ENCODE measurements around the gene ASAP2.

The ASAP2 gene

GRCh38 chr2:9279426-9279825, 72.8 kb downstream of the ASAP2 start:
- DNase-seq: no peak

DNA sequence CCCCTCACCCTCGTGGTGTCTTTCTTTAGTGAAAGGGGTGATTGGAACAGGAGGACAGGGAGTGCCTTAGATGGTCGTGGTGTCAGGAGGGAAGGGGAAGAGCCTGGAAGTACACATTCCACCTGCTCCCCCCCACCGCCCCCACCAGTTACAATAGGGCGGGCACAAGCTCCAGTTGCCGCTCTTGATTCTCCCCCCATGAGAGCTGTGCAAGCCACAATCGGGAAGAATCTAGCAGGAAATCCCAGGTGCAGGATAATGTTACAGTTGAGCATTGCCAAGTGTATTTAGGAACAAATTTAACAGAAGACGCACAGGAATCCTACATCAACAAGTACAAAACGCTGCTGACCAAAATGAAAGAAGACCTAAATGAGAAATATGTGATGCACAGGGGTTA, 73.6 kb downstream of the ASAP2 start:
- DNase-seq: no peak

- DNase-seq: no peak
These were observed 74.5 kb downstream of the ASAP2 start for GRCh38 chr2:9281145-9281544.

DNA sequence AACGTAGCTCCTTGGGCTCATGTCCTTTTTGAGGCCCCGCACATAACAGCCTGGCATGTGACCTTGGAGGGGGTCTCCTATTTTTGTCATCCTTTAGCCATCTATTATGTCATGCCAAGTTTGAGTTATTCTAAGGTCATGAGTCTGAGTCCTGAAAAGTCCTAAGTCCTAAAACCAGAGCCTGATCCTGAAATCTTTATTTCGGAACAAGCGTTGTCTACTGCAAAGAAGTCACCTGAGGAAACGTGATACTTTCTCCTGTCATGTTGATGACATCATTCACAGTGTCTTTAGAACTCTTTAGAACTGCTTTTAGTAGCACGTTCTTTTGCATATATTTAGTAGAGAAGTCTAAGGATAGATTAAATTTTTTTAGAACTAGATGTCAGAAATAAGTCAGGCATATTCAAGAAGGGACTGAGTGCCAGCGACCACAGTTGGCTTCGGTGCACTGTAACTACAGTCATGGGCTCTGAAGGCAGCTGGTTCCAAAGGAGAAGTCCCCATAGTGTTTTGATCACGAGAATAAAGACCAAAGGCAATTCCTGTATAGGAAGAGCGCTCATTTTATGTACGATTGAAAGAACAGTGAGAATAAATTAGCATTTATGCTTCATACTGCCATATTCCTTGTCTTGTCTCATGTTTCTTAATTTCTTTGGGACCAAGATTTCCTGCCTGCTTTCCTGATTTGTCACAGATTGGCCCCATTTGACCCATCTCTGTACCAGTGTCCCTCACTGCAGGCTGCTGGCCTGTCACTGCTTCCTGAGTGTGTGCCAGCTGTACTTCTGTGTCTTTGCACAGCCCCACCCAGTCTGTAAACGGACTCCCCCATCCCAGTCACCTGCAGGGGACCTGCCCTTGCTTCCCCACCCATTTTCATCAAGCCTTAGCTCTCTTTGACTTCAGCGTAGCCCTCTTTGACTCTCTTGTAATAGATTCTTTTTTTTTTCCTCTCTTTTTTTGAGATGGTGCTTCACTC, 75.8 kb downstream of the ASAP2 start:
- DNase-seq: no peak

- no peak for DNase-seq
These were observed 78.1 kb downstream of the ASAP2 start for GRCh38 chr2:9284521-9285297.

GRCh38 chr2:9285385-9285920, 78.8 kb downstream of the ASAP2 start:
- DNase-seq: no peak

DNA sequence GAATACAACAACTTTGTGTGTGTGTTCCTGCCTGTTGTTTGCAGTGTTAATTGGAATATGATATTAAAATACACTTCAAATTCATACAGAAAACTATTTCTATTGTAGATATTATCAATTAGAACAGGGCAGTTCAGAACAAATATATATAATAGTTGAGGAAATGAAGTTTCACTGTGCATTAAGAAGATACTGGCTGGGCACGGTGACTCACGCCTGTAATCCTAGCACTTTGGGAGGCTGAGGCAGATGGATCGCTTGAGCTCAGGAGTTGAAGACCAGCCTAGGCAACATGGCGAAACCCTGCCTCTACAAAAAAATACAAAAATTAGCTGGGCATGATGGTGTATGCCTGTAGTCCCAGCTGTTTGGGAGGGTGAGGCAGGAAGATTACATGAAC, 79.3 kb downstream of the ASAP2 start:
- DNase-seq: no peak

- DNase-seq: no peak
These were observed 80.2 kb downstream of the ASAP2 start for GRCh38 chr2:9286554-9287399.

DNA sequence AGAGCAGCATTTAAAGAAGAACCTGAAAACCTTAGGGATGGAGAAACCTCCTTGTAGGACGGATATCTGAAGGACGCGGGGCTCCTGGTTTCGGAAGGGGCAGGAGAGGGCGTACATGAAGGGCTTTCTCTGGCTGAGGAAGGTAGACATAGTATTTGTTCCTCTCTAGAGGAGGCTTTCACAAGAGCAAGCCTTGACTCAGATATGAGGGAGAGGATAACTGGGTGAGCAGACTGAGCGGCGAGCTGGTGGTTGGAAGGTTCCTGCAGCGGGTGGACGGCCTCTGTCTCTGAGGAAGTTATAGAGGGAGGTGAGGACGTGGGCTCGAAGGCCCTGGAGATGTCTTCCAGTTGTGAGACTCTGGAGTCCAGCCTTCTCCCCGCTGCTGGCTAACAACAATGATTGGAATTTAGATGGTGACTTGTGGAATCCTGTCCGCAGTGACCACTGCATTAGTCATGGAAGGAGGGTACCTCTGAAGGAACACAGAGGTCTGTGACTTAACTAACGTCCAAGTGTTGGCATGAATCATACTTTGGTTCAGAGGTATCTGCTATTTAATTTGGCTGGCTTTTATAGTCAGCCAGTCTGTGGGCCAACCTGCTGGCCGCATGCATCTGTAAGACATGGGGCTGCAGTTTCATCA, 80.9 kb downstream of the ASAP2 start:
- DNase-seq: no peak

DNA sequence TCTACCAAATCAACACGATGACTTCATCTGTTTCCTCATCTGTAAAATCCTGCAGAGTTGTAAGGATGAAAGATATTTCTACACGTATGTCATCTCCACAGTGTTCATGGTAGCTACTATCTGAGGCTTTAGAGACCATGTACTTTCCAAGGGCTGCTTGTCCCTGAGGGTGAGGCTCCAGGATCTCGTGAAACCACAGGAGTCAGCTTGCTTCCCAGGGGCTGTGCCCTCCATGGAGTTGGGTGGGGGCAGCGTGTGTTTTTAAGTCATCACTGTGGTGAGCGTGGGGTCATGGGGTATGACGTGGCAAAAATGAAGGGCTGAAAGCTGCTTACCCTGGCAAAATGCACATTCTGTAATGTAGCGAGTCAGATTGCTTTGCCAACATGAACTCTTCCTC, 81.6 kb downstream of the ASAP2 start:
- DNase-seq: no peak

DNA sequence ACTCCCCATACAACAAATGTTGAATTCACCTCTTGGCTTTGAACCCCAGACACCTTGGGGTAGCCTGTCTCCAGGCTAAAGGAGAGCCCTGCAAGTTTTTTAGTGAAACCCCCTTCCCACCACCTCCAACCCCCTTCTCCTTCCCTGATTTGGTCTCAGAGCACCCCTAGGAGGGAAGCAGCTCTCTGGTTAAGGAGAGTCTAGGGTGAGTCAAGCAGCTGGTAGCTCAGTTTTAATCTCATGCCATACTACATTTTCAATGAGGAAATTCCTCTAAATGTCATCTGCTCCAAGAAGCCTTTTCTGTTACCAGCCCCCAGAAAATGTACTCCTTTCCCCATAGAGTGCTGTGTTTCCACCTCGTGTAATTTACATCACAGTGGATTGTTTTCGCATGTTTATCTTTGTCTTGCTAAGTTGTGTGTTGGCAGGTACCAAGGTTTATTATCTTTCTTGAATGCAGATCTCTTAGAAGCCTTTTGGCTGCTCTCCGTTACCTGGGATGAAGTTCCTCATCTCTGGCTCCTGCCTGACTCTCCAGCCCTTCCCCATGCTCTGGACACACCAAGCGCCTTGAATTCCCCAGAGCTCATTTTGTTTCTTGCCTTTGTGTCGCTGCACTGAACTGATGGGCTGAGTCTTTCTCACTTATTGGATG, 82.2 kb downstream of the ASAP2 start:
- no peak for DNase-seq

GRCh38 chr2:9291331-9291730, 84.7 kb downstream of the ASAP2 start:
- no peak for DNase-seq

- no peak for DNase-seq
These were observed 85.3 kb downstream of the ASAP2 start for GRCh38 chr2:9291866-9292265.

DNA sequence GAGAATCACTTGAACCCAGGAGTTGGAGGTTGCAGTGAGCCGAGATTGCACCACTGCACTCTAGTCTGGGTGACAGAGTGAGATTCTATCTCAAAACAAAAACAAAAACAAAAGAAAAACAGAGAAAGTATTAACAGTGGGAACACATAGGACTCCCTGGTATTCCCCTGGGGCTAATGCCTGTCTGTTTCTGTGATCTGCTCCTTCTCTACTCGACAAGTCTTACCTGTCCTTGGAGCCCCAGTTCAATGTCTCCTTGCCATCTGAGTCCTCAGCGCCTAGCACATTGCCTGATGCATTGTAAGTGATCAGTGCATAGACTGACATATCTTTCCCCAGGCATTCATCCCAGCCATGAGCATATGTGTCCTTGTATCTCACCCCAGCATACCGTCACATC, 85.8 kb downstream of the ASAP2 start:
- DNase-seq: no peak

GRCh38 chr2:9294764-9295163, 88.2 kb downstream of the ASAP2 start:
- no peak for DNase-seq

DNA sequence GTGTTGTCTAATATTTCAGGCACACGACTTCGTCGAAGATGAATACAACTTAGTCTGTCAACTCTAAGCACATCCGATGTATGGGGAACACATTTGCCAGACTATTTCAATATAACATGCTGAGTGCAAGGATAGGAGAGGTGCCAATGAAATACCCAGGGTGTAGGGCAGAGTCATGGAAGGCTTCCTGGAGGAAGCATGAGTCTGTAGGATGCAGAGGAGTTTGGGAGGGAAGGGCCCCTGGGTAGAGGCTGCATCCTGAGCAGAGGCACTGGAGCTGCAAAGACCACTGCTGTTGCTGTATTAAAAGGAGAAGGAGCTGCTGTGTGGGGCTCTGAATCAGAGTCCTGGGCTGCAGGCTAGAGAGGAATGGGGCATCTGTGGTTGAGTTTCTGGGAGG, 89.9 kb downstream of the ASAP2 start:
- no peak for DNase-seq

DNA sequence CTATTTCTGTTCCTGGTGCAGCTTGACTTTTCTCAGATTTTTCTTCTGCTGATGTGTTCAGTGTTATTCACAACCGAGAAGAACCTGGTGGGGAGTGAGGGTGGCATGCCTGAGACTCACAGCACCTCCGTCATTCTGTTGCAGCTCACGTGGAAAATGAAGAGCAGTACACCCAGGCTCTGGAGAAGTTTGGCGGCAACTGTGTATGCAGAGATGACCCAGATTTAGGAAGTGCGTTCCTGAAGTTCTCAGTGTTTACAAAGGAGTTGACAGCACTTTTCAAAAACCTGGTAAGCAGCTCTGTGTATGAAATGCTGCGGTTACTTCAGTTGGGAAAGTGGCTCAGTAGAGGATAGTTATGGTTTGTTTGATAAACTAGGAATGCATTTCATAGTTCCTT, 90.5 kb downstream of the ASAP2 start:
- no peak for DNase-seq

DNA sequence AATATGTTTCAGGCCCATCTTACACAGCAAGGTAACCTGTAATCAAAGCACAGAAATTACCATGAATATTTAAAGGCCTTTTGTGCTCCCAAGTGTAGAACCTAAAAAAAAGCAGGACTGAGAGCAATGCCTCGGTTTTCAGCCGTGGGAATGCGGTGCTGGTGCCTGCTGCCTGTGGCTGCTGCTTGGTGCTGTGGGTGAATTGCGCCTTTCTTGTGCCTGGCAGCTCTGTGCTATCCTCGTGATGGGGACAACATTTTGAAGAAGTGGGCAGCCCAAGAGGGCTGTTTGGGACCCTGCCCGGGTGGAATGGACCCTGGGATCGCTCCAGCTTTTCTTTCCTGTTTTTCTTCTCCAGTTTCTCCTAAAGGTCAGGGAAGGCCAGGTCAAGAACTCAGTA, 91.2 kb downstream of the ASAP2 start:
- no peak for DNase-seq

DNA sequence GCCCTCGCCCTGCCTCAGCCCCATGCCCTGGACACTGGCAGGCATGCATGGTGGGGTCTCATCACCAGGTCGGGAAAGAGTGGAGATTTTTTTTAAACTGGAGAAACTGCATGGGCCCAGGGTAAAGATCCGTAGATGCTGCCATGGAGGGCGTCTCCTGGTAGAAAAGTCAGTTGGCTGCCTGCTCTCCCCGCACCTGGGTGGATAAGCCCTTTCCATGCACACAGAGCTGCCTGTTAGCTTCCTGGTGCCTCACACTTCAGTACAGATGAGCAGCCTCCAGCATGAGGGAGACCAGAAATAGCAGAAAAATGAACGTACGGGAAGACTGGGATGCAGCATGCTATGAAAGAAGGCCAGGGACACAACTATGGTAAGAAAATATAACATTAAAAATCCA, 92.0 kb downstream of the ASAP2 start:
- no peak for DNase-seq

- no peak for DNase-seq
These were observed 92.8 kb downstream of the ASAP2 start for GRCh38 chr2:9299161-9300100.

DNA sequence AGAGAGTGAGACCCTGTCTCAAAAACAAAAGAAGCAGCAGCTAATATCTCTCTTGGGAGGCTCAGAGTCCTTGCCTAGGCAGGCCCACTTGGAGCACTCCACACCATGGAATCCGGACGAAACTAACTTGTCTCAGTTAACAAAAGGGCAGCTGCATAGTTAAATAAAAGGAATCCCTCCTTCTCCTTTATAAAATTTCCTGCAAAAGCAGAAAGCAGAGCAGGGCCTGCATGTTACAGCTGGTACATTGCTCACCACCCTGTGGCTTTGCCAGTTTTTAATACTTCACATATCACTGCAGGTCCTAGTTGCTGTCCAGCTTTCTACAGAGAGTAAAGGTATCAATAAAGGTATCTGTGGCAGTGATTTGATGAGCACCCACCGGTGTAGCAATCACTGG, 93.6 kb downstream of the ASAP2 start:
- DNase-seq: no peak

All from activated gamma-delta T cell treated with Interleukin-2 at 50 U/mL for 16 hours (primary cell).